Inflammatory macrophage treated with lipopolysaccharide for 4 hours (primary cell): ENCODE data around the gene TENM3.

Experiments used
- DNase-seq: peaks from one replicate; pipeline ENCODE4 v3.0.0-alpha.2; 2020

Gene TENM3

GRCh38 chr4:182255441-182256190 lies 12.4 kb downstream of the TENM3 start:
- no peak for DNase-seq

- DNase-seq, result no peak
Measured at GRCh38 chr4:182257016-182257415, 13.8 kb downstream of the TENM3 start.

- no peak for DNase-seq
Measured at GRCh38 chr4:182257503-182257902, 14.3 kb downstream of the TENM3 start.

GRCh38 chr4:182258441-182259000 lies 15.3 kb downstream of the TENM3 start:
- no peak for DNase-seq

- no peak for DNase-seq
Measured at GRCh38 chr4:182261651-182262223, 18.5 kb downstream of the TENM3 start.

- no peak for DNase-seq
Measured at GRCh38 chr4:182263562-182263961, 20.4 kb downstream of the TENM3 start.

- no peak for DNase-seq
Measured at GRCh38 chr4:182264139-182264752, 21.0 kb downstream of the TENM3 start.

GRCh38 chr4:182265881-182266280 lies 22.7 kb downstream of the TENM3 start:
- no peak for DNase-seq

- DNase-seq, result no peak
Measured at GRCh38 chr4:182267048-182267447, 23.8 kb downstream of the TENM3 start.

- no peak for DNase-seq
Measured at GRCh38 chr4:182268966-182269365, 25.8 kb downstream of the TENM3 start.

GRCh38 chr4:182271731-182272130 lies 28.5 kb downstream of the TENM3 start:
- DNase-seq, result no peak

GRCh38 chr4:182272151-182272550 lies 28.9 kb downstream of the TENM3 start:
- no peak for DNase-seq

- DNase-seq, result no peak
Measured at GRCh38 chr4:182273191-182273935, 30.2 kb downstream of the TENM3 start.

GRCh38 chr4:182276210-182277109 lies 33.3 kb downstream of the TENM3 start:
- no peak for DNase-seq

GRCh38 chr4:182277377-182277776 lies 34.2 kb downstream of the TENM3 start:
- DNase-seq, result no peak

- DNase-seq, result no peak
Measured at GRCh38 chr4:182278729-182279128, 35.5 kb downstream of the TENM3 start.

- DNase-seq, result no peak
Measured at GRCh38 chr4:182280436-182281111, 37.4 kb downstream of the TENM3 start.

- no peak for DNase-seq
Measured at GRCh38 chr4:182286035-182286434, 42.8 kb downstream of the TENM3 start.

GRCh38 chr4:182286931-182287330 lies 43.7 kb downstream of the TENM3 start:
- no peak for DNase-seq

GRCh38 chr4:182288534-182288933 lies 45.3 kb downstream of the TENM3 start:
- DNase-seq, result no peak

GRCh38 chr4:182289809-182290208 lies 46.6 kb downstream of the TENM3 start:
- no peak for DNase-seq

- no peak for DNase-seq
Measured at GRCh38 chr4:182291175-182291574, 48.0 kb downstream of the TENM3 start.
